Naive thymus-derived CD4-positive, alpha-beta T cell (primary cell): ENCODE data around the gene MTPN. TPM values are rescaled to one million over a fixed set of nuclear protein-coding genes. Genes with fewer than 3 reads are reported as not detected.

ENCODE experiments used
- ATAC-seq: fragments of 150-1000 bp; cut with Tn5 transposase; 2 replicates; pipeline ENCODE4 v1.10.0; 2021; ENCODE audit warnings: mild to moderate bottlenecking, moderate library complexity
- CTCF ChIA-PET: fragments of 350-600 bp; sonication (Branson Sonifier 250); formaldehyde crosslinking; loops from one replicate; lab custom pipeline; 2021; ENCODE audit warnings: antibody characterized with exemption; lab: Charles Lee
- POLR2A ChIA-PET: fragments of 350-600 bp; sonication (Branson Sonifier 250); formaldehyde crosslinking; loops from one replicate; lab custom pipeline; 2021; ENCODE audit warnings: antibody characterized with exemption, inconsistent platforms; lab: Charles Lee
- DNase-seq, 9 donors: peaks; one replicate each; pipeline versions ENCODE4 v3.0.0 to v3.0.0-alpha.2; 2020 to 2022; ENCODE audit warnings: mixed read lengths in 1 of 9
- H3K27ac ChIP-seq: one replicate; pipeline ENCODE4 v1.7.0; 2013; ENCODE audit warnings: mild to moderate bottlenecking, low read depth, low read length, moderate library complexity
- H3K27me3 ChIP-seq, 2 donors: one replicate each; pipeline ENCODE4 v1.7.0; 2013; ENCODE audit warnings: low read length in 2 of 2, mild to moderate bottlenecking in 2 of 2, moderate library complexity in 2 of 2; ENCODE audit not compliant: control insufficient read depth in 2 of 2, insufficient read depth in 2 of 2
- H3K36me3 ChIP-seq, 3 experiments: 1 replicate in 2 of 3; 2 replicates in 1 of 3; pipeline ENCODE4 v1.7.0; 2013; ENCODE audit warnings: low read length in 3 of 3, mild to moderate bottlenecking in 3 of 3, moderate library complexity in 1 of 3; ENCODE audit not compliant: insufficient read depth in 3 of 3, control insufficient read depth in 2 of 3
- H3K4me1 ChIP-seq, 2 donors: one replicate each; pipeline ENCODE4 v1.7.0; 2013; ENCODE audit warnings: low read length in 2 of 2, mild to moderate bottlenecking in 2 of 2, moderate library complexity in 1 of 2; ENCODE audit not compliant: control insufficient read depth in 2 of 2, insufficient read depth in 2 of 2
- H3K4me3 ChIP-seq: 2 replicates; pipeline ENCODE4 v1.7.0; 2013; ENCODE audit warnings: mild to moderate bottlenecking, low read length
- H3K9me3 ChIP-seq, 3 experiments: 1 replicate in 2 of 3; 2 replicates in 1 of 3; pipeline ENCODE4 v1.7.0; 2013; ENCODE audit warnings: low read length in 3 of 3; ENCODE audit not compliant: control insufficient read depth in 2 of 3
- H3K27ac Mint-ChIP-seq, 9 donors: one replicate each; pipeline ENCODE4 v1.8.0; 2020 to 2022; ENCODE audit warnings: mixed read lengths in 9 of 9, mild to moderate bottlenecking in 8 of 9, moderate library complexity in 5 of 9, inconsistent platforms in 2 of 9
- H3K27me3 Mint-ChIP-seq, 5 donors: one replicate each; pipeline ENCODE4 v1.8.0; 2021 to 2022; ENCODE audit warnings: mixed read lengths in 5 of 5, mild to moderate bottlenecking in 1 of 5
- H3K36me3 Mint-ChIP-seq, 5 donors: one replicate each; pipeline ENCODE4 v1.8.0; 2020 to 2022; ENCODE audit warnings: mixed read lengths in 5 of 5, mild to moderate bottlenecking in 3 of 5, inconsistent platforms in 1 of 5
- H3K4me1 Mint-ChIP-seq, 7 donors: one replicate each; pipeline ENCODE4 v1.8.0; 2020 to 2022; ENCODE audit warnings: mixed read lengths in 7 of 7, mild to moderate bottlenecking in 3 of 7, inconsistent platforms in 1 of 7
- H3K4me3 Mint-ChIP-seq, 10 donors: one replicate each; pipeline ENCODE4 v1.8.0; 2020 to 2022; ENCODE audit warnings: mild to moderate bottlenecking in 10 of 10, mixed read lengths in 10 of 10, moderate library complexity in 6 of 10, inconsistent platforms in 2 of 10
- H3K9me3 Mint-ChIP-seq, 11 donors: one replicate each; pipeline ENCODE4 v1.8.0; 2020 to 2022; ENCODE audit warnings: mixed read lengths in 11 of 11, mild to moderate bottlenecking in 4 of 11, inconsistent platforms in 1 of 11, moderate library complexity in 1 of 11
- intact Hi-C, 2 donors: fragments of 100-400 bp; cut with micrococcal nuclease; formaldehyde crosslinking; loops; one replicate each; pipeline ENCODE4 v1.15.1; 2023
- polyA plus RNA-seq, 2 donors: library from polyadenylated mRNA; unstranded; fragments of 300-500 nt; fragmentation: Illumina TruSeq; gene quantifications; one replicate each; pipeline ENCODE4 v1.2.3, GENCODE V29; 2021
- total RNA-seq, 6 experiments: library from RNA in 5 of 6; stranded (reverse) in 5 of 6; gene quantifications; 1 replicate in 5 of 6; 2 replicates in 1 of 6; pipeline ENCODE4 v1.2.3 and lab custom pipeline; 2021 to 2026

Gene MTPN
- total and polyA plus RNA-seq, 7 experiments from 2014 or later: 49.9 to 117 (median 80.7) TPM

GRCh38 chr7:135910393-135911036 is 66.6 kb downstream of the MTPN start:
- H3K36me3 Mint-ChIP-seq: peaks cover 0 to 4% (median 0%) of the 10 kb centered on the region in 5 donors
- no peaks in the 10 kb centered on the region for H3K36me3 ChIP-seq
- no peak overlapping the region for H3K27ac ChIP-seq
- no peaks in the 10 kb centered on the region for H3K4me1 ChIP-seq
- H3K4me1 Mint-ChIP-seq: no peaks in the 10 kb centered on the region
- intact Hi-C loops: no loop called here
- DNase-seq (no peak), ATAC-seq (no peak)
- peaks cover 0 to 3% (median 0%) of the 10 kb centered on the region in 5 donors for H3K27me3 Mint-ChIP-seq
- CTCF ChIA-PET: no interaction called here
- POLR2A ChIA-PET: no interaction called here
- no peak overlapping the region for H3K4me3 ChIP-seq
- H3K4me3 Mint-ChIP-seq: no peak overlapping the region
- H3K27ac Mint-ChIP-seq: no peak overlapping the region
- no peaks in the 10 kb centered on the region for H3K27me3 ChIP-seq
- no peaks in the 10 kb centered on the region for H3K9me3 Mint-ChIP-seq
- no peaks in the 10 kb centered on the region for H3K9me3 ChIP-seq

DNA sequence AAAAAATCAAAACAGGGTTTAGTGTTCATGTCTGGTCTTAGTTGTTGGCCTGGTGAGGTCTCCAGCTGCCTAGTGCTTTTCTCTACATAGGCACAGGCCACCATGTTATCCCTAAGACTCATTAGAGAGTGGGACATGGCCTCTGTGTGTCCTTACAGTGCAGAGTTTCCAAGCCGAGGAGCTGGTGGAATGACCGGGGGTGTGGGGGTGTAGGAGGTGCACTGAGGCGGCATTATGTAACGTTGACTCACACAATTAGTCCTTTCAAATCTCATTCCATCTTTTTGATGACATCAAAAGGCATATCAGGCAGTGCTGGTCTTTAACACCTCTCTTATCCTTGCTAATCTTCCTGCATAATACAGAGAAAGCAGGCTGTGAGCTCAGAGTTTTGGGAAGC is 71.3 kb downstream of the MTPN start:
- no peaks in the 10 kb centered on the region for H3K9me3 ChIP-seq
- ATAC-seq: no peak
- POLR2A ChIA-PET: no interaction called here
- H3K4me3 ChIP-seq: no peak overlapping the region
- DNase-seq: no peak
- no peak overlapping the region for H3K27ac Mint-ChIP-seq
- no peaks in the 10 kb centered on the region for H3K36me3 ChIP-seq
- peaks cover 0 to 3% (median 0%) of the 10 kb centered on the region in 5 donors for H3K27me3 Mint-ChIP-seq
- H3K27me3 ChIP-seq: no peaks in the 10 kb centered on the region
- H3K9me3 Mint-ChIP-seq: peaks cover 0 to 2% (median 0%) of the 10 kb centered on the region in 11 donors
- H3K27ac ChIP-seq: no peak overlapping the region
- H3K36me3 Mint-ChIP-seq: no peaks in the 10 kb centered on the region
- peaks cover 0 to 13% (median 0%) of the 10 kb centered on the region in 7 donors for H3K4me1 Mint-ChIP-seq
- H3K4me3 Mint-ChIP-seq: no peak overlapping the region
- CTCF ChIA-PET: no interaction called here
- intact Hi-C loops: no loop called here
- no peaks in the 10 kb centered on the region for H3K4me1 ChIP-seq

DNA sequence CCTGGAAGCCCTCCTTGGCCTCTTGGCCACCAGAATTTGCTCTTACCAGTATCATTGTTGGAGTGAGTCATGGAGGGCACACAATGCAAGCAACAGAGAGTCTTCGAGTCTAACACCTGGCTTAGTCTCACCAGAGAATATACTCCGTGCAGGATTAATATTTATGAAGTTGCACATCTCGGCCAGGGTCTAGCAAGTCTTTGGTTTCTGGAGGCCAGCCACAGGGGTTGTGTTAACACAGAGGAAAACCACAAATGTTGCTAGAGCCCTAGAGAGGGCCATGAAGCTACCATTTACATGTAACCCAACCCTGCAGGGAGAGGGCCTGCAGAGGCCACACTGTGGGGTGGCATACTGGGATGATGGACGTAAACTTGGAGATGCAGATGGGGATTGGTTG is 71.8 kb downstream of the MTPN start:
- no peaks in the 10 kb centered on the region for H3K27me3 ChIP-seq
- ChIA-PET CTCF (no interaction called here), POLR2A (no interaction called here)
- no peaks in the 10 kb centered on the region for H3K36me3 ChIP-seq
- H3K27me3 Mint-ChIP-seq: peaks cover 0 to 3% (median 0%) of the 10 kb centered on the region in 5 donors
- H3K27ac ChIP-seq: no peak overlapping the region
- no peak overlapping the region for H3K4me3 Mint-ChIP-seq
- H3K4me3 ChIP-seq: no peak overlapping the region
- peaks cover 0 to 2% (median 0%) of the 10 kb centered on the region in 11 donors for H3K9me3 Mint-ChIP-seq
- no peak for ATAC-seq
- H3K9me3 ChIP-seq: no peaks in the 10 kb centered on the region
- DNase-seq: no peak
- H3K27ac Mint-ChIP-seq: no peak overlapping the region
- H3K36me3 Mint-ChIP-seq: no peaks in the 10 kb centered on the region
- no peaks in the 10 kb centered on the region for H3K4me1 ChIP-seq
- peaks cover 0 to 13% (median 0%) of the 10 kb centered on the region in 7 donors for H3K4me1 Mint-ChIP-seq
- intact Hi-C loops: no loop called here

DNA sequence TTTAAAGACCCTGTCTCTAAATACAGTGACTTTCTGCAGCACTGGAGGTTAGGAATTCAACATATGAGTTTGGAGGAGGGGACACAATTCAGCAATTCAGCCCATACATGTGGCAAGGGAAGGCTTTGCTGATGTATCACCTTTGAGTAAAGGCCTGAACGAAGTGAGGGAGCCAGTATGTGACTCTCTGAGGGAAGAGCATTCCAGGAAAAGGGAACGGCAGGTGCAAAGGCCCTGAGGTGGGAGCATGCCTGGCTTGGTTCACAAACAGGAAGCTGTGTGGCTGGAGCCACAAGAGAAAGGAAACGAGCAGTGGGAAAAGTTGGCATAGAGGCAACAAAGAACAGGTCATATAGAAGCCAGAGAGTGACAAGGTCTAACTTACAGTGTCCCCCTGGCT is 72.9 kb downstream of the MTPN start:
- H3K4me1 ChIP-seq: no peaks in the 10 kb centered on the region
- no peak overlapping the region for H3K4me3 ChIP-seq
- Mint-ChIP-seq H3K27ac (no peak overlapping the region), H3K9me3 (peaks cover 0 to 2% (median 0%) of the 10 kb centered on the region in 11 donors), H3K4me3 (no peak overlapping the region), H3K27me3 (peaks cover 0 to 3% (median 0%) of the 10 kb centered on the region in 5 donors), H3K36me3 (no peaks in the 10 kb centered on the region), H3K4me1 (peaks cover 0 to 13% (median 0%) of the 10 kb centered on the region in 7 donors)
- H3K27me3 ChIP-seq: no peaks in the 10 kb centered on the region
- ChIA-PET CTCF (no interaction called here), POLR2A (no interaction called here)
- H3K36me3 ChIP-seq: no peaks in the 10 kb centered on the region
- DNase-seq: no peak
- no peak for ATAC-seq
- no peak overlapping the region for H3K27ac ChIP-seq
- intact Hi-C loops: no loop called here
- no peaks in the 10 kb centered on the region for H3K9me3 ChIP-seq

GRCh38 chr7:135901585-135902540 is 75.3 kb downstream of the MTPN start:
- H3K27me3 Mint-ChIP-seq: no peaks in the 10 kb centered on the region
- intact Hi-C loops: no loop called here
- no peak overlapping the region for H3K27ac ChIP-seq
- CTCF ChIA-PET: no interaction called here
- no peaks in the 10 kb centered on the region for H3K27me3 ChIP-seq
- H3K4me1 ChIP-seq: no peaks in the 10 kb centered on the region
- POLR2A ChIA-PET: no interaction called here
- no peaks in the 10 kb centered on the region for H3K36me3 ChIP-seq
- ATAC-seq (peak; percentile 67), DNase-seq (no peak)
- peaks cover 0 to 2% (median 0%) of the 10 kb centered on the region in 11 donors for H3K9me3 Mint-ChIP-seq
- peaks cover 0 to 13% (median 0%) of the 10 kb centered on the region in 7 donors for H3K4me1 Mint-ChIP-seq
- no peaks in the 10 kb centered on the region for H3K9me3 ChIP-seq
- no peak overlapping the region for H3K4me3 ChIP-seq
- H3K4me3 Mint-ChIP-seq: peak overlapping the region in 1 of 10 donors; percentile 40
- H3K36me3 Mint-ChIP-seq: no peaks in the 10 kb centered on the region
- peak overlapping the region in 1 of 9 donors; percentile 39 for H3K27ac Mint-ChIP-seq

GRCh38 chr7:135900065-135900546 is 77.1 kb downstream of the MTPN start:
- CTCF ChIA-PET: no interaction called here
- Mint-ChIP-seq H3K36me3 (no peaks in the 10 kb centered on the region), H3K4me3 (no peak overlapping the region), H3K9me3 (peaks cover 0 to 2% (median 0%) of the 10 kb centered on the region in 11 donors), H3K4me1 (peaks cover 0 to 13% (median 0%) of the 10 kb centered on the region in 7 donors), H3K27me3 (no peaks in the 10 kb centered on the region), H3K27ac (no peak overlapping the region)
- Histone ChIP-seq H3K27me3 (no peaks in the 10 kb centered on the region), H3K4me1 (no peaks in the 10 kb centered on the region), H3K36me3 (no peaks in the 10 kb centered on the region), H3K27ac (no peak overlapping the region), H3K4me3 (no peak overlapping the region), H3K9me3 (no peaks in the 10 kb centered on the region)
- POLR2A ChIA-PET: no interaction called here
- DNase-seq (no peak), ATAC-seq (no peak)
- intact Hi-C loops: no loop called here
